Renal cortex interstitium (tissue), 11 donors: ENCODE measurements around the gene TMEM240. TPM values are rescaled to one million over a fixed set of nuclear protein-coding genes. Genes with fewer than 3 reads are reported as not detected.
"Not testable (repeated sequence)": the region's sequence is repeated elsewhere in the genome, so short reads cannot be mapped to it uniquely, and the experiment has no call there.

Experiments
- DNase-seq, 11 donors: peaks; one replicate each; pipeline ENCODE4 v3.0.0-alpha.2; 2013; ENCODE audit warnings: low read depth in 9 of 11, low spot score in 4 of 11; ENCODE audit errors: extremely low read depth in 1 of 11
- polyA plus RNA-seq, 3 donors: library from polyadenylated mRNA; unstranded; fragments of 120-200 nt; gene quantifications; one replicate each; pipeline ENCODE4 v1.2.1, GENCODE V29; 2013; ENCODE audit not compliant: insufficient read length in 3 of 3

TMEM240 gene
- polyA plus RNA-seq, 3 donors: 4.0 to 12.1 (median 6.6) TPM

GRCh38 chr1:1512425-1512824, 28.0 kb downstream of the TMEM240 start:
- not testable (repeated sequence) for DNase-seq

GRCh38 chr1:1511533-1512285, 28.7 kb downstream of the TMEM240 start, which contains the start of gene ATAD3A:
ATAD3A (plus strand) TSS chr1:1512162; CDS start chr1:1512269, 107 bp downstream.
- peak; percentile 92 to 98 (median 97) for DNase-seq

- DNase-seq: peak in 5 of 11 donors; percentile 2 to 16 (median 15)
Measured at GRCh38 chr1:1510912-1511532, 29.4 kb downstream of the TMEM240 start.

- not testable (repeated sequence) for DNase-seq
Measured at GRCh38 chr1:1509465-1509850, 31.0 kb downstream of the TMEM240 start.

- DNase-seq: not testable (repeated sequence)
Measured at GRCh38 chr1:1508775-1509464, 31.5 kb downstream of the TMEM240 start.

GRCh38 chr1:1507305-1507704, 33.1 kb downstream of the TMEM240 start:
- DNase-seq: no peak

- not testable (repeated sequence) for DNase-seq
Measured at GRCh38 chr1:1505801-1506200, 34.6 kb downstream of the TMEM240 start.

- peak in 1 of 11 donors; percentile 3 for DNase-seq
Measured at GRCh38 chr1:1505366-1505798, 35.0 kb downstream of the TMEM240 start.

GRCh38 chr1:1504777-1505365, 35.6 kb downstream of the TMEM240 start:
- peak in 8 of 11 donors; percentile 23 to 58 (median 36) for DNase-seq

- not testable (repeated sequence) for DNase-seq
Measured at GRCh38 chr1:1495461-1495975, 44.9 kb downstream of the TMEM240 start.

GRCh38 chr1:1494311-1494710, 46.1 kb downstream of the TMEM240 start:
- not testable (repeated sequence) for DNase-seq

GRCh38 chr1:1491601-1492000, 48.8 kb downstream of the TMEM240 start:
- DNase-seq: no peak

- no peak for DNase-seq
Measured at GRCh38 chr1:1490633-1491230, 49.7 kb downstream of the TMEM240 start.

GRCh38 chr1:1489861-1490260, 50.6 kb downstream of the TMEM240 start:
- no peak for DNase-seq

- DNase-seq: no peak
Measured at GRCh38 chr1:1489231-1489630, 51.2 kb downstream of the TMEM240 start.

GRCh38 chr1:1487701-1488100, 52.7 kb downstream of the TMEM240 start:
- no peak for DNase-seq

- DNase-seq: not testable (repeated sequence)
Measured at GRCh38 chr1:1485755-1486317, 54.6 kb downstream of the TMEM240 start.

- not testable (repeated sequence) for DNase-seq
Measured at GRCh38 chr1:1484976-1485750, 55.3 kb downstream of the TMEM240 start.
